ENCODE results near the gene ITGAE. TPM values are rescaled to one million over a fixed set of nuclear protein-coding genes. Genes with fewer than 3 reads are reported as not detected.

Gene ITGAE
- total RNA-seq, 1 experiment from 2014 or later, result 24.7 TPM

GRCh38 chr17:3665834-3666233 lies 135.2 kb downstream of the ITGAE start:
- in situ Hi-C loops (cut with HindIII; ENCODE audit: low sequenced_read_pairs), result no loop called here
- DNase-seq (ENCODE audit: low spot score), result no peak

Other genes with a start within 250 kb of the ITGAE start
- gene TRPV3, start 243.4 kb downstream of the ITGAE start, total RNA-seq (2014; rRNA removed; shearing (Covaris generic)), result 0.25 and 0.61 TPM in 2 replicates
- 0.86 and 1.2 TPM in 2 replicates for gene TRPV1, start 191.8 kb downstream of the ITGAE start, total RNA-seq (2014; rRNA removed; shearing (Covaris generic))
- 37.8 and 41.2 TPM in 2 replicates for gene SHPK, start 164.9 kb downstream of the ITGAE start, total RNA-seq (2014; rRNA removed; shearing (Covaris generic))
- gene CTNS, start 164.4 kb downstream of the ITGAE start, total RNA-seq (2014; rRNA removed; shearing (Covaris generic)), result 22.2 and 28.2 TPM in 2 replicates
- 111 and 146 TPM in 2 replicates for gene TAX1BP3, start 132.6 kb downstream of the ITGAE start, total RNA-seq (2014; rRNA removed; shearing (Covaris generic))
- gene EMC6, start 132.4 kb downstream of the ITGAE start, total RNA-seq (2014; rRNA removed; shearing (Covaris generic)), result 101 and 105 TPM in 2 replicates
- 1.0 and 12.9 TPM in 2 replicates for gene P2RX5, start 105.0 kb downstream of the ITGAE start, total RNA-seq (2014; rRNA removed; shearing (Covaris generic))
- gene HASPIN, start 77.3 kb downstream of the ITGAE start, total RNA-seq (2014; rRNA removed; shearing (Covaris generic)), result 11.7 and 20.9 TPM in 2 replicates
- gene NCBP3, start 45.1 kb upstream of the ITGAE start, total RNA-seq (2014; rRNA removed; shearing (Covaris generic)), result 12.9 and 39.6 TPM in 2 replicates
- 2.3 and 3.4 TPM in 2 replicates for gene CAMKK1, start 91.9 kb upstream of the ITGAE start, total RNA-seq (2014; rRNA removed; shearing (Covaris generic))
- gene P2RX1, start 115.3 kb upstream of the ITGAE start, total RNA-seq (2014; rRNA removed; shearing (Covaris generic)), result not detected in 2 replicates
- 4.2 and 4.5 TPM in 2 replicates for gene ATP2A3, start 163.2 kb upstream of the ITGAE start, total RNA-seq (2014; rRNA removed; shearing (Covaris generic))

All from G401 (cell line).